Right cardiac atrium (tissue), 5 donors: ENCODE measurements around the gene NHEJ1. TPM values are rescaled to one million over a fixed set of nuclear protein-coding genes. Genes with fewer than 3 reads are reported as not detected.

Experiments used
- ATAC-seq, 2 donors: fragments of 200-7000 bp; cut with Tn5 transposase; one replicate each; pipeline versions ENCODE4 v1.8.0 to v1.9.1; 2020; ENCODE audit warnings: moderate library complexity in 2 of 2, mild to moderate bottlenecking in 1 of 2
- DNase-seq, 3 donors: peaks; one replicate each; pipeline ENCODE4 v3.0.0-alpha.2; 2020
- H3K27ac ChIP-seq: one replicate; pipeline ENCODE4 v1.5.1; 2013; ENCODE audit warnings: mild to moderate bottlenecking, low read length, control low read depth, moderate library complexity
- H3K27me3 ChIP-seq: one replicate; pipeline ENCODE4 v1.6.1; 2013; ENCODE audit not compliant: control insufficient read depth, insufficient read depth
- H3K4me1 ChIP-seq: one replicate; pipeline ENCODE4 v1.6.1; 2013; ENCODE audit warnings: low read length; ENCODE audit not compliant: control insufficient read depth, insufficient read depth
- H3K4me3 ChIP-seq: one replicate; pipeline ENCODE4 v1.5.1; 2013; ENCODE audit warnings: low read length, control low read depth
- H3K9me3 ChIP-seq: one replicate; pipeline ENCODE4 v1.6.1; 2013; ENCODE audit warnings: low read length; ENCODE audit not compliant: control insufficient read depth
- WGBS: extraction: QIAGEN DNeasy Blood & Tissue Kit; methylation state at CpG from one replicate; pipeline ENCODE4 v1.1.7; 2013; 5-methylcytosine and 5-hydroxymethylcytosine counted together
- intact Hi-C, 4 donors: fragments of 100-400 bp; cut with DNase I; formaldehyde crosslinking; loops; one replicate each; pipeline versions ENCODE4 v1.11.0 to v1.14.0; 2022 to 2023
- polyA plus RNA-seq: library from polyadenylated mRNA; stranded (reverse); fragments of 200-250 nt; gene quantifications from one replicate; pipeline ENCODE4 v1.2.3, GENCODE V29; 2013
- total RNA-seq, 4 donors: library from RNA; stranded (reverse); fragmentation: NEBNext Ultra II Directional; extraction: Animal tissue kit (Norgen Biotek cat#: 25700); gene quantifications; one replicate each; pipeline ENCODE4 v1.2.1, GENCODE V29; 2021
- donor health status: healthy with polysubstance abuse.
- donor health status: DM: no; HTN: yes; CAD: no.
- donor health status: DM: no; HTN: no; CAD: no.
- donor health status: DM: no; HTN: yes; CAD: no; lungs with severe emphysema.
- donor health status: DM: yes; HTN: yes; CAD: no.

The NHEJ1 gene
- total and polyA plus RNA-seq, 5 donors = 5.4 to 9.4 (median 9.1) TPM

DNA sequence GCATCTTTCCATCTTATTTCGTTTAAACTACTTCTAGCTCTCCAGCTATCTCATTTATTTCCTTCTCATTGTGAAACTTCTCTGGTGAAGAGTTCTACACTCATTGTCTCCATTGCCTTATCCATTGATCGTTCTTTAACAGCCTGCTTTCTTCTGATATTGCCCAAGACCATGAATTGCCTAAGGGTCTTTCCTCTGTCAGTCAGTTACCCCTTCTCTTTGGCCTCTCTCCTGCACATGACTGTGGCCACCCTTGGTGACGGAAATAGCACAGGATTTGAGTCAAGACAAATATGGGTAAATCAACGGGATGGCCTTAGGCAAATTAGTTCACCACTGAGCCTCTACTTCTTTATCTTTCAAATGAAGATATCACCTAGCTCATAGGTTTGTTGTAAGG is 26.6 kb downstream of the NHEJ1 start:
- Histone ChIP-seq H3K27me3 (no peaks in the 10 kb centered on the region), H3K27ac (no peak overlapping the region), H3K9me3 (no peaks in the 10 kb centered on the region), H3K4me3 (no peak overlapping the region), H3K4me1 (no peaks in the 10 kb centered on the region)
- DNase-seq = no peak
- ATAC-seq = no peak
- WGBS = 88% methylated on average over 4 of the region's 4 CpGs
- intact Hi-C loops = no loop called here

- Histone ChIP-seq H3K4me1 (no peaks in the 10 kb centered on the region), H3K9me3 (no peaks in the 10 kb centered on the region), H3K27me3 (no peaks in the 10 kb centered on the region), H3K4me3 (no peak overlapping the region), H3K27ac (no peak overlapping the region)
- WGBS = 77% methylated on average over 4 of the region's 4 CpGs
- intact Hi-C loops = no loop called here
- ATAC-seq (no peak), DNase-seq (no peak)
These were observed 28.9 kb downstream of the NHEJ1 start for GRCh38 chr2:219131744-219132143.

DNA sequence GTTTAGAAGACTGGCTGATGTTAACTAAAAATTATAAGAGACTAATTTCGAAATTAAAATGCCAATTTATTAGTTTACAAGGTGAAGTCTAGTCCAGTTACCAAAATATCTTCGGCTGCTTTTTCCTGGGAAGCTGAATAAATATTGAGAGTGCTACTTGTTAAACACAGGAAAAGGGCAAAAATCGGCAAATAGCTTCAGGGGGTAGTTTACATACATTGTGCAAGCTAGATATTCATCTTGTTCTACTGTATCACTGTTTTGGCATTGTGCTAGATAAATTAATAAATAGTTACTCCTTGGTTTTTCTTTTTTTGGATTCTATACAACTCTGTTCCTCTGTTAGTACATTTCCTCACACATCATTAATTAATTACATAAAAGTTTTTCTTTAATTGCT is 29.3 kb downstream of the NHEJ1 start:
- ATAC-seq = no peak
- intact Hi-C loops = no loop called here
- 88% methylated on average over 3 of the region's 3 CpGs for WGBS

GRCh38 chr2:219129589-219129988 is 31.0 kb downstream of the NHEJ1 start:
- WGBS = 91% methylated on average over 16 of the region's 16 CpGs
- peak in 1 of 3 donors; percentile 46 for DNase-seq
- H3K4me3 ChIP-seq = no peak overlapping the region
- no peak overlapping the region for H3K27ac ChIP-seq
- intact Hi-C loops = no loop called here
- no peaks in the 10 kb centered on the region for H3K9me3 ChIP-seq
- no peak for ATAC-seq
- peaks cover 10% of the 10 kb centered on the region for H3K4me1 ChIP-seq
- no peaks in the 10 kb centered on the region for H3K27me3 ChIP-seq

More for the DNA sequence above, 29.3 kb downstream of the NHEJ1 start:
- no peak for DNase-seq
- Histone ChIP-seq H3K9me3 (no peaks in the 10 kb centered on the region), H3K27ac (no peak overlapping the region), H3K27me3 (no peaks in the 10 kb centered on the region), H3K4me3 (no peak overlapping the region), H3K4me1 (no peaks in the 10 kb centered on the region)

DNA sequence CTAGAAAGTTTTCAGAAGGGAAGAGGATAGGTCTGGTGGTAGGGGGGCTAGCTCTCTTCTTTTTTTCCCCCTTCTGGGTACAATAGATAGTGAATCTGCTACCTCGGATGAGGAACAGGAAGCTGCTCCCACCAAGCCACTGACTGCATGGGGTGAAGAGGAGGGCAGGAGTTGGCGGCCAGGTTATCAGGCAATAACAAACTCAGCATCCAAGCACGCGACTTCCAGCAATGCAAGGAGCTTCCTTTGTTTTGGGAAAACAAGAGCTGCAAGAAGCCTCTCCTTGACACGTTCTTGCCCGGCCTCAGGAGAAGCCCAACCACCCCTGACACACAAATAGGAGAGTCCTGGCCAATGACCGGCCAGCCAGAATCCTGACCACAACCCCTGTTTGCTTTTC is 32.2 kb downstream of the NHEJ1 start:
- Histone ChIP-seq H3K4me1 (peaks cover 17% of the 10 kb centered on the region), H3K9me3 (no peaks in the 10 kb centered on the region), H3K4me3 (no peak overlapping the region), H3K27me3 (no peaks in the 10 kb centered on the region), H3K27ac (no peak overlapping the region)
- WGBS = 50% methylated on average over 7 of the region's 7 CpGs
- ATAC-seq (peak in 1 of 2 donors; percentile 50), DNase-seq (peak; percentile 14 to 50 (median 39))
- intact Hi-C loops = no loop called here

- Histone ChIP-seq H3K9me3 (no peaks in the 10 kb centered on the region), H3K4me3 (no peak overlapping the region), H3K4me1 (peaks cover 17% of the 10 kb centered on the region), H3K27ac (no peak overlapping the region), H3K27me3 (no peaks in the 10 kb centered on the region)
- ATAC-seq (peak; percentile 15 to 44), DNase-seq (no peak)
- 51% methylated on average over 2 of the region's 2 CpGs for WGBS
- intact Hi-C loops = no loop called here
These were observed 33.5 kb downstream of the NHEJ1 start for GRCh38 chr2:219127037-219127635.

DNA sequence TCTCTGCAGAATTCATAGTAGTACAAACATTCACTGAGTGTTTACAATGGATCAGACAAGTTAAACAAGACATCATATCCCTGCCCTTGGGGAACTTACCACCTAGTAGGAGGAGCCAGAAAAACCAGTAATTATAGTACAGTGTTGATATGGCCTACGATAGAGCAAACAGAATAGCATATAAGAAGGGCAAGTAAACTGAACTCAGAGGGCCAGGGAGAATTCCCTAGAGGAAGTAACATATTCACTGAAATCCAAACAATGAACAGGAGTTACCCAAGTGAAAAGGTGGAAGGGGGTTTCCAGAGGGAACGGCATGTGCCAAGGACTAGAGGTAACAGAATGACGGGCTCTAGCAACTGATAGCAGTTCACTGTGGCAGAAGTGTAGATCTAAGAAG is 34.1 kb downstream of the NHEJ1 start:
- Histone ChIP-seq H3K4me1 (peaks cover 17% of the 10 kb centered on the region), H3K9me3 (no peaks in the 10 kb centered on the region), H3K4me3 (no peak overlapping the region), H3K27me3 (no peaks in the 10 kb centered on the region), H3K27ac (no peak overlapping the region)
- no peak for ATAC-seq
- intact Hi-C loops = no loop called here
- DNase-seq = peak in 1 of 3 donors; percentile 12
- 71% methylated on average over 3 of the region's 3 CpGs for WGBS

DNA sequence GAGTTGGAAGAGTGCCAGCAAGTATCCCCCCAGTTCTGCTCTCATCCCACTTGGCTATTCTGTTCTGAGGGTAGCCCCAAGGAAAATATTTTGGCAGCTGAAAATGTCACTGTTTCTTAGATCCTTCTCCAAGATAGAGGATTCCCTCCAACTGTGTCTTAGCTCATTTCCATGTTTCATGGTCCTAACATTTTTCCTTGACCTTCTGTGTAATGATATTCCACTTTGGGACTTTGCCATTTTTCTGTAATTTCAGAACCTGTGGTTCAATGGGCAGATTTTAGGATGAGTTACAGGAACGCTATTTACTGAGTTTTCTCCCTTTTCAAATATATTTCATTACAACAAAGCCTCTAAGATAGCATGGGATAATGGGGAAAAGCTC is 34.7 kb downstream of the NHEJ1 start:
- peaks cover 17% of the 10 kb centered on the region for H3K4me1 ChIP-seq
- WGBS = 86% methylated on average over 1 of the region's 1 CpG
- DNase-seq = no peak
- ATAC-seq = no peak
- H3K9me3 ChIP-seq = no peaks in the 10 kb centered on the region
- H3K27me3 ChIP-seq = no peaks in the 10 kb centered on the region
- intact Hi-C loops = no loop called here
- H3K27ac ChIP-seq = no peak overlapping the region
- no peak overlapping the region for H3K4me3 ChIP-seq

DNA sequence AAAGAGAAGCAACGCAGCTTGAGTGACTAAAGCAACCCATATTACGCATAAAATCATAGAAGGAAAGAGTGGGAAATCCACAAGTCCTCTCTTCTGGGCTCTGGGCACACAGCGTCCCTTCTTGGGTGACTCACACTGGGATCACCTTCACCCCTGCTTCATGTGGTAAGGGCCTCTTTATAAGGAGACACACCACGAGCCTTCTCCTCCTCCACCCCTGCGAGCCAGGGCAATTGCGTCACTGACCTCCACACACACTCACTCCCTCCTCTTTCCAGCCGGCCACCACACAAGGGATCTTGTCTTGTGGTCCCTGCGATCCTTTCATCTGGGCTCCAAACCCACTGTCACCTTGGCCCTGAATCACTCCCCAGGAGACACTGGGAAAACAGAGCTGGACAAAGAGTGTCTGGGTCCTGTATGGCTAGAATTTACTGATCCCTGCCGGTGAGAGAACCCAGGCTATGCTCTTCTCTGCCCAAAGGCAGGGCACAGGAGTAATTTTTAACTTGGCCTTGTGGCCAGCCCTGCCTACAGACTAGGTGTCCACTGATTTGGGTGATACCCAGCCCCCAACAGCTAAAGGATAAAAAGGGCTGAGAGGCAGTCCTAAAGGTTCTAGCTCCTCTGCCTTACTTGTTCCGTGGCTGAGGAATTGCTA is 35.3 kb downstream of the NHEJ1 start:
- Histone ChIP-seq H3K27me3 (no peaks in the 10 kb centered on the region), H3K4me3 (no peak overlapping the region), H3K9me3 (no peaks in the 10 kb centered on the region), H3K4me1 (peaks cover 17% of the 10 kb centered on the region), H3K27ac (no peak overlapping the region)
- ATAC-seq (peak; percentile 69 to 72), DNase-seq (peak; percentile 73 to 81 (median 74))
- WGBS = 77% methylated on average over 10 of the region's 10 CpGs
- intact Hi-C loops = no loop called here

GRCh38 chr2:219124381-219125110 is 36.1 kb downstream of the NHEJ1 start:
- WGBS = 56% methylated on average over 4 of the region's 4 CpGs

More at GRCh38 chr2:219124381-219125110, 36.1 kb downstream of the NHEJ1 start:
- Histone ChIP-seq H3K4me1 (peaks cover 17% of the 10 kb centered on the region), H3K27ac (no peak overlapping the region), H3K4me3 (no peak overlapping the region), H3K27me3 (no peaks in the 10 kb centered on the region), H3K9me3 (no peaks in the 10 kb centered on the region)
- DNase-seq = peak in 1 of 3 donors; percentile 56
- ATAC-seq = peak; percentile 59 to 68
- intact Hi-C loops = loop anchor here in 1 of 4 donors (5.0 kb wide), 1 partner anchor 67 kb away; no protein-coding TSS in a partner anchor
